Fibroblast of the aortic adventitia (primary cell): ENCODE results near the gene LIN28A. TPM values are rescaled to one million over a fixed set of nuclear protein-coding genes. Genes with fewer than 3 reads are reported as not detected.

Experiments
- DNase-seq: peaks from one replicate; pipeline ENCODE4 v3.0.0-alpha.2; 2010; ENCODE audit warnings: low read depth
- H3K4me3 ChIP-seq: 2 replicates; pipeline ENCODE4 v1.5.1; 2011; ENCODE audit warnings: low read depth, mild to moderate bottlenecking, control low read depth, low read length, moderate library complexity
- CTCF ChIP-seq: IDR thresholded peaks from 2 replicates; pipeline ENCODE4 v1.5.1; 2011; ENCODE audit warnings: mild to moderate bottlenecking, low read length, control low read depth, inconsistent platforms; ENCODE audit not compliant: insufficient read depth
- total RNA-seq: library from RNA; depleted of rRNA; stranded (reverse); fragments of >200 nt; gene quantifications from 2 replicates; pipeline ENCODE4 v1.2.3, GENCODE V29; 2012; ENCODE audit warnings: low replicate concordance

LIN28A gene
- total RNA-seq, 1 donor = not detected

DNA sequence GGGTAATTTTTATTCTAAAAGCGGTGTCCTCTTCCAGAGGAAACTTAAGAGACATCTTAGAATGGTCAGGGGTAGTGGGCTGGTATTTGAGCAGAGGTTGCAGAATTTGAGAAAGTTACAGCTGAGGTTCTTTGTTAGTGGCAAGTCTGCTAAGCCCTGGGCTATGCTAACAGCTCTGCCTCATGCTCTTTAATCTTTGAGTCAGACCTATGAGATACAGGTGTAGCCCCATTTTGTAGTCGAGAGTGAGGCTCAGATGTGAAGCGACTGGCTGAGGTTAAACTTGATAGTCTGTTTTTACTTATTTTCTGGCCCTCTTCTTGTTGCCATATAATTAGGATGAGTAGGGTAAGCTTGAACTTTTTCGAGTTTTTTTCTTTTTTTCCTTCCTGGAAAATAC, 66.3 kb downstream of the LIN28A start:
- H3K4me3 ChIP-seq = no peak overlapping the region
- no peak for TF ChIP-seq CTCF
- no peak for DNase-seq

DNA sequence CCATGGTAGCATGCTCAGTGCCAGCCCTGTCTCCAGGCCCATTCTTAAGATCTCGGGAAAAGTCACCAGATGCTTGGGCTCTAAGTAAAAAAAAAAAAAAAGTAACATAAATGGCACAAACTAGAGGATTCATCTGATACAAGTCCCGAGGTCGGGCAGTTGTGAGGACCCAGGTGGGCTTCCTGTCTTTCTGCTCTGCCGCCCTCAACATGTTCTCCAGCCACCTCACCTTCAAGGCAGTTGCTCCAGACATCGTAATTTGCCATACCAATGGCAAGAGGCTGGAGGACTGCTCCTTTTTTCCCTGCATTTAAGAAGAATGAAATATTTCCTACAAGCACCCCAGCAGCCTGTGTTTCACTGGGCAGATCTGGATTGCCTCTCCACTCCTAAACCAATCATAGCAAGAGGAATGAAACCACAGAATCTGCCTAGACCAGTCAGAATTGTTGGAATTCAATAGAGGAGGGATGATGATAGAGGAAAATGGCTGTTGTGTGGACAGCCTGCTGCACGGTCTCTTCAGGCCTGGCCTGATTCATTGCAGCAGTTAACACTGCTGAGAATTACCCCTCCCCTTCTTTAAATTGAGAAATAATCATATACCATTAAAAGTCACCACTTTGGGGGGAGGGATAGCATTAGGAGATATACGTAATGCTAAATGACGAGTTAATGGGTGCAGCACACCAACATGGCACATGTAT, 67.0 kb downstream of the LIN28A start:
- DNase-seq = no peak
- TF ChIP-seq CTCF = no peak
- no peak overlapping the region for H3K4me3 ChIP-seq

GRCh38 chr1:26478159-26478558, 67.5 kb downstream of the LIN28A start:
- H3K4me3 ChIP-seq = no peak overlapping the region
- no peak for TF ChIP-seq CTCF
- DNase-seq = no peak

DNA sequence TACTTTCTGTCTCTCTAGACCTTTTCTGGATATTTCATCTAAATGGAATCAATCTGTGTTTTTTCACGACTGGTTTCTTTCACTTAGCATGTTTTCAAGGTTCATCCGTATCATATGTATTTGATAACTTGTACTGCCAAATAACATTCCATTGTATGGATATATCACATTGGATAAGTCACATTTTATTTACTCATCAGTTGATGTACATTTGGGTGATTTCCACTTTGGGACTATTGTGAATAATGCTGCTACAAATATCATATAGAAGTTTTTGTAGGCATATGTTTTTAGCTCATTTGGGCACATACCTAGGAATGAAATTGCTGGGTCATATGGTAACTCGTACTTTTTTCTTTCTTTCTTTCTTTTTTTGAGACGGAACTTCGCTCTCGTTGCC, 68.4 kb downstream of the LIN28A start:
- TF ChIP-seq CTCF = no peak
- no peak for DNase-seq
- H3K4me3 ChIP-seq = no peak overlapping the region

Other genes with a start within 250 kb of the LIN28A start
- gene C1orf232, start 241.9 kb upstream of the LIN28A start, total RNA-seq = not detected in 2 replicates
- 19.4 and 42.4 TPM in 2 replicates for gene ZNF593, start 240.9 kb upstream of the LIN28A start, total RNA-seq
- not detected in 2 replicates for gene ZNF593OS, start 239.0 kb upstream of the LIN28A start, total RNA-seq
- 0.27 TPM in 1 of 2 replicates, not detected in the other for gene CNKSR1, start 233.3 kb upstream of the LIN28A start, total RNA-seq
- gene CATSPER4, start 220.2 kb upstream of the LIN28A start, total RNA-seq = not detected in 2 replicates
- gene CEP85, start 176.6 kb upstream of the LIN28A start, total RNA-seq = 5.6 and 12.9 TPM in 2 replicates
- gene SH3BGRL3, start 130.7 kb upstream of the LIN28A start, total RNA-seq = 18.1 and 114 TPM in 2 replicates
- gene UBXN11, start 104.2 kb upstream of the LIN28A start, total RNA-seq = 5.2 and 8.9 TPM in 2 replicates
- not detected in 2 replicates for gene CD52, start 92.9 kb upstream of the LIN28A start, total RNA-seq
- gene CRYBG2, start 56.7 kb upstream of the LIN28A start, total RNA-seq = not detected in 2 replicates
- not detected in 2 replicates for gene ZNF683, start 38.1 kb upstream of the LIN28A start, total RNA-seq
- 46.0 and 55.7 TPM in 2 replicates for gene DHDDS, start 21.5 kb downstream of the LIN28A start, total RNA-seq
- 161 and 225 TPM in 2 replicates for gene HMGN2, start 61.6 kb downstream of the LIN28A start, total RNA-seq
- gene RPS6KA1, start 118.9 kb downstream of the LIN28A start, total RNA-seq = 1.3 and 2.9 TPM in 2 replicates